ENCODE measurements around the gene SENP6.

The SENP6 gene

GRCh38 chr6:75609639-75610590 is 8.2 kb downstream of the SENP6 start:
- no peak overlapping the region for H3K23ac ChIP-seq (ENCODE audit: low read length)
- H2AK5ac ChIP-seq (ENCODE audit: low read length): no peak overlapping the region
- no peak overlapping the region for H3K4me3 ChIP-seq (ENCODE audit: low read length)
- H3K18ac ChIP-seq (ENCODE audit: low read length): no peak overlapping the region
- H3K4me2 ChIP-seq (ENCODE audit: low read length): no peak overlapping the region
- H3K79me2 ChIP-seq (ENCODE audit: control insufficient read depth, insufficient read depth, low read length): peaks cover 84% of the 10 kb centered on the region
- H3K79me1 ChIP-seq (ENCODE audit: low read length): no peaks in the 10 kb centered on the region
- no peak overlapping the region for H3K56ac ChIP-seq (ENCODE audit: low read length)
- no peak overlapping the region for H3K4ac ChIP-seq (ENCODE audit: low read depth, low read length)
- H3K36me3 ChIP-seq (ENCODE audit: control insufficient read depth, insufficient read depth, low read length): no peaks in the 10 kb centered on the region
- peak; percentile 42 for DNase-seq
- no peaks in the 10 kb centered on the region for H3K27me3 ChIP-seq (ENCODE audit: insufficient read depth, low read length, poor library complexity)
- WGBS (ENCODE audit: extremely low coverage, insufficient coverage, low lambda C conversion rate): no CpG with 5 or more reads among the region's 6 CpGs
- H3K27ac ChIP-seq (ENCODE audit: low read depth, low read length): no peak overlapping the region
- no peak overlapping the region for H2BK5ac ChIP-seq (ENCODE audit: low read length)
- H2BK15ac ChIP-seq (replicated peaks; ENCODE audit: low read depth): no peak overlapping the region
- no peak overlapping the region for H2BK120ac ChIP-seq (ENCODE audit: low read depth, low read length)
- H3K9ac ChIP-seq (ENCODE audit: low read length): no peak overlapping the region
- H3K4me1 ChIP-seq (ENCODE audit: control insufficient read depth, low read depth, low read length): peaks cover 2% of the 10 kb centered on the region
- no peak overlapping the region for H4K5ac ChIP-seq (ENCODE audit: low read length)
- no peak overlapping the region for H4K8ac ChIP-seq (ENCODE audit: low read depth, low read length)

- no peak overlapping the region for H4K8ac ChIP-seq (ENCODE audit: low read depth, low read length)
- no peak overlapping the region for H3K9ac ChIP-seq (ENCODE audit: low read length)
- WGBS (ENCODE audit: extremely low coverage, insufficient coverage, low lambda C conversion rate): no CpG with 5 or more reads among the region's 2 CpGs
- no peak overlapping the region for H4K5ac ChIP-seq (ENCODE audit: low read length)
- H2AK5ac ChIP-seq (ENCODE audit: low read length): no peak overlapping the region
- no peak overlapping the region for H3K4ac ChIP-seq (ENCODE audit: low read depth, low read length)
- H2BK120ac ChIP-seq (ENCODE audit: low read depth, low read length): no peak overlapping the region
- no peak for DNase-seq
- H3K4me1 ChIP-seq (ENCODE audit: control insufficient read depth, low read depth, low read length): peaks cover 2% of the 10 kb centered on the region
- H3K36me3 ChIP-seq (ENCODE audit: control insufficient read depth, insufficient read depth, low read length): no peaks in the 10 kb centered on the region
- no peak overlapping the region for H3K4me2 ChIP-seq (ENCODE audit: low read length)
- no peaks in the 10 kb centered on the region for H3K27me3 ChIP-seq (ENCODE audit: insufficient read depth, low read length, poor library complexity)
- H3K56ac ChIP-seq (ENCODE audit: low read length): no peak overlapping the region
- H3K79me2 ChIP-seq (ENCODE audit: control insufficient read depth, insufficient read depth, low read length): peaks cover 81% of the 10 kb centered on the region
- no peak overlapping the region for H3K4me3 ChIP-seq (ENCODE audit: low read length)
- H2BK15ac ChIP-seq (replicated peaks; ENCODE audit: low read depth): no peak overlapping the region
- H3K23ac ChIP-seq (ENCODE audit: low read length): no peak overlapping the region
- H3K27ac ChIP-seq (ENCODE audit: low read depth, low read length): no peak overlapping the region
- H3K79me1 ChIP-seq (ENCODE audit: low read length): no peaks in the 10 kb centered on the region
- H3K18ac ChIP-seq (ENCODE audit: low read length): no peak overlapping the region
- H2BK5ac ChIP-seq (ENCODE audit: low read length): no peak overlapping the region
Observed at GRCh38 chr6:75611011-75611701, 9.5 kb downstream of the SENP6 start.

GRCh38 chr6:75611702-75612375 is 10.2 kb downstream of the SENP6 start:
- H3K9ac ChIP-seq (ENCODE audit: low read length): no peak overlapping the region

DNA sequence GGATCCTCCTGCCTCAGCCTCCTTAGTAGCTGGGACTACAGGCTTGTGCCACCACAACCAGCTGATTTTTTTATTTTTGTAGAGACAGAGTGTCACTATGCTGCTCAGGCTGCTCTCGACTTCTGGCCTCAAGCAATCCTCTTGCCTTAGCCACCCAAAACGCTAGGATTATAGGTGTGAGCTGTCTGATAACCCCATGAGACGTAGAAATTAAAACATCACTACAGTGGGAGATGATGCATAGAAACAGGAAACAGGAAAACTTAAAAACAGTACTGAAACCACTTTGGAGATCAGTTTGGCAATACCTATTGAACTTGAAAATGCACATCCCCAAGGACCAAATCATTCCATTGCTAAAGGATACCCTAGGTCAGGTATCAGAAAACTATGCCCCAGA is 10.8 kb downstream of the SENP6 start:
- Histone ChIP-seq H2BK5ac (ENCODE audit: low read length) (no peak overlapping the region), H2BK15ac (replicated peaks; ENCODE audit: low read depth) (no peak overlapping the region), H3K4me1 (ENCODE audit: control insufficient read depth, low read depth, low read length) (peaks cover 2% of the 10 kb centered on the region), H2BK120ac (ENCODE audit: low read depth, low read length) (no peak overlapping the region), H3K4me2 (ENCODE audit: low read length) (no peak overlapping the region), H4K5ac (ENCODE audit: low read length) (no peak overlapping the region), H4K8ac (ENCODE audit: low read depth, low read length) (no peak overlapping the region), H3K79me2 (ENCODE audit: control insufficient read depth, insufficient read depth, low read length) (peaks cover 81% of the 10 kb centered on the region), H3K79me1 (ENCODE audit: low read length) (no peaks in the 10 kb centered on the region), H3K27me3 (ENCODE audit: insufficient read depth, low read length, poor library complexity) (no peaks in the 10 kb centered on the region), H3K18ac (ENCODE audit: low read length) (no peak overlapping the region), H3K56ac (ENCODE audit: low read length) (no peak overlapping the region), H3K23ac (ENCODE audit: low read length) (no peak overlapping the region), H3K4ac (ENCODE audit: low read depth, low read length) (no peak overlapping the region), H3K4me3 (ENCODE audit: low read length) (no peak overlapping the region), H2AK5ac (ENCODE audit: low read length) (no peak overlapping the region), H3K36me3 (ENCODE audit: control insufficient read depth, insufficient read depth, low read length) (no peaks in the 10 kb centered on the region), H3K9ac (ENCODE audit: low read length) (no peak overlapping the region), H3K27ac (ENCODE audit: low read depth, low read length) (no peak overlapping the region)
- WGBS (ENCODE audit: extremely low coverage, insufficient coverage, low lambda C conversion rate): no CpG with 5 or more reads among the region's 3 CpGs
- DNase-seq: no peak

More at GRCh38 chr6:75611702-75612375, 10.2 kb downstream of the SENP6 start:
- peaks cover 2% of the 10 kb centered on the region for H3K4me1 ChIP-seq (ENCODE audit: control insufficient read depth, low read depth, low read length)
- H2AK5ac ChIP-seq (ENCODE audit: low read length): no peak overlapping the region
- DNase-seq: no peak
- no peak overlapping the region for H2BK15ac ChIP-seq (replicated peaks; ENCODE audit: low read depth)
- no peak overlapping the region for H2BK5ac ChIP-seq (ENCODE audit: low read length)
- peaks cover 82% of the 10 kb centered on the region for H3K79me2 ChIP-seq (ENCODE audit: control insufficient read depth, insufficient read depth, low read length)
- no peak overlapping the region for H3K56ac ChIP-seq (ENCODE audit: low read length)
- no peak overlapping the region for H4K5ac ChIP-seq (ENCODE audit: low read length)
- no peak overlapping the region for H2BK120ac ChIP-seq (ENCODE audit: low read depth, low read length)
- no peak overlapping the region for H4K8ac ChIP-seq (ENCODE audit: low read depth, low read length)
- H3K27me3 ChIP-seq (ENCODE audit: insufficient read depth, low read length, poor library complexity): no peaks in the 10 kb centered on the region
- H3K23ac ChIP-seq (ENCODE audit: low read length): no peak overlapping the region
- H3K27ac ChIP-seq (ENCODE audit: low read depth, low read length): no peak overlapping the region
- no peak overlapping the region for H3K18ac ChIP-seq (ENCODE audit: low read length)
- H3K4me2 ChIP-seq (ENCODE audit: low read length): no peak overlapping the region
- H3K79me1 ChIP-seq (ENCODE audit: low read length): no peaks in the 10 kb centered on the region
- H3K4ac ChIP-seq (ENCODE audit: low read depth, low read length): no peak overlapping the region
- H3K36me3 ChIP-seq (ENCODE audit: control insufficient read depth, insufficient read depth, low read length): no peaks in the 10 kb centered on the region
- no peak overlapping the region for H3K4me3 ChIP-seq (ENCODE audit: low read length)
- whole genome bisulfite sequencing (ENCODE audit: extremely low coverage, insufficient coverage, low lambda C conversion rate): no CpG with 5 or more reads among the region's 5 CpGs

GRCh38 chr6:75613056-75613501 is 11.4 kb downstream of the SENP6 start:
- Histone ChIP-seq H3K4me3 (ENCODE audit: low read length) (no peak overlapping the region), H3K23ac (ENCODE audit: low read length) (no peak overlapping the region), H2BK120ac (ENCODE audit: low read depth, low read length) (no peak overlapping the region), H3K79me2 (ENCODE audit: control insufficient read depth, insufficient read depth, low read length) (peaks cover 80% of the 10 kb centered on the region), H3K36me3 (ENCODE audit: control insufficient read depth, insufficient read depth, low read length) (no peaks in the 10 kb centered on the region), H2AK5ac (ENCODE audit: low read length) (no peak overlapping the region), H4K5ac (ENCODE audit: low read length) (no peak overlapping the region), H3K9ac (ENCODE audit: low read length) (no peak overlapping the region), H3K4me1 (ENCODE audit: control insufficient read depth, low read depth, low read length) (peaks cover 2% of the 10 kb centered on the region), H2BK5ac (ENCODE audit: low read length) (no peak overlapping the region), H3K18ac (ENCODE audit: low read length) (no peak overlapping the region), H3K27me3 (ENCODE audit: insufficient read depth, low read length, poor library complexity) (no peaks in the 10 kb centered on the region), H3K56ac (ENCODE audit: low read length) (no peak overlapping the region), H3K79me1 (ENCODE audit: low read length) (no peaks in the 10 kb centered on the region), H2BK15ac (replicated peaks; ENCODE audit: low read depth) (no peak overlapping the region), H4K8ac (ENCODE audit: low read depth, low read length) (no peak overlapping the region), H3K27ac (ENCODE audit: low read depth, low read length) (no peak overlapping the region), H3K4ac (ENCODE audit: low read depth, low read length) (no peak overlapping the region), H3K4me2 (ENCODE audit: low read length) (no peak overlapping the region)
- no peak for DNase-seq
- WGBS (ENCODE audit: extremely low coverage, insufficient coverage, low lambda C conversion rate): no CpG with 5 or more reads among the region's 4 CpGs

Measured in mesendoderm (in vitro differentiated cells).